HG03175 (cell line): ENCODE measurements around the gene TRAF1.

Experiments used
- ATAC-seq: cut with Tn5 transposase; IDR thresholded peaks from one replicate; pipeline ENCODE4 v1.9.1; 2021; ENCODE audit warnings: mild to moderate bottlenecking, moderate library complexity; ENCODE audit not compliant: unreplicated experiment

Gene TRAF1

DNA sequence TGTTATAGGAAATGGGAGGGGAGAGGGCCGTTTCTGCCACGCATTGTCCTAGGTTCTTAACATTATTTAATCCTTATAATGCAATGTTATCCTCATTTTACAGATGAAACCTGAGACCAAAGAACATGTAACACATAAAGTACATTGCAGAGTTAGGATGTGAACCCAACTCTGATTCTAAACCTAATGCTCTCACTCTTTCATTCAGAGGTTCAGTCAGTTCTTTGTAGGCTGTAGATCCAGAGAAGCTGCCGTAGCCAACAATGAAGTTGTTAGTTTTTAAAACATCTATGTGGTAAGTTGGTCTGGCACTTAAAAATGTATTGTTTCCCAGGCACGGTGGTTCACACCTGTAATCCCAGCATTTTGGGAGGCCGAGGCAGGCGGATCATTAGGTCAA is 73.4 kb downstream of the TRAF1 start:
- no peak for ATAC-seq
